ENCODE results near the gene MEGF11.

Gene MEGF11

GRCh38 chr15:65929573-65929972 lies 324.0 kb downstream of the MEGF11 start:
- no peak for DNase-seq

- DNase-seq, result no peak
Observed at GRCh38 chr15:65927545-65927944, 326.0 kb downstream of the MEGF11 start.

GRCh38 chr15:65926899-65927298 lies 326.7 kb downstream of the MEGF11 start:
- no peak for DNase-seq

- DNase-seq, result no peak
Observed at GRCh38 chr15:65926459-65926858, 327.1 kb downstream of the MEGF11 start.

- no peak for DNase-seq
Observed at GRCh38 chr15:65925338-65925737, 328.2 kb downstream of the MEGF11 start.

- DNase-seq, result no peak
Observed at GRCh38 chr15:65924004-65924403, 329.5 kb downstream of the MEGF11 start.

GRCh38 chr15:65923264-65923663 lies 330.3 kb downstream of the MEGF11 start:
- no peak for DNase-seq

- no peak for DNase-seq
Observed at GRCh38 chr15:65922621-65923020, 330.9 kb downstream of the MEGF11 start.

- no peak for DNase-seq
Observed at GRCh38 chr15:65921780-65922179, 331.8 kb downstream of the MEGF11 start.

- no peak for DNase-seq
Observed at GRCh38 chr15:65920825-65921309, 332.7 kb downstream of the MEGF11 start.

- no peak for DNase-seq
Observed at GRCh38 chr15:65920121-65920520, 333.4 kb downstream of the MEGF11 start.

- no peak for DNase-seq
Observed at GRCh38 chr15:65919353-65919752, 334.2 kb downstream of the MEGF11 start.

GRCh38 chr15:65918945-65919344 lies 334.6 kb downstream of the MEGF11 start:
- DNase-seq, result no peak

GRCh38 chr15:65918357-65918920 lies 335.1 kb downstream of the MEGF11 start:
- DNase-seq, result no peak

GRCh38 chr15:65917936-65918335 lies 335.6 kb downstream of the MEGF11 start:
- DNase-seq, result no peak

GRCh38 chr15:65917407-65917756 lies 336.2 kb downstream of the MEGF11 start:
- no peak for DNase-seq

- peak in 1 of 2 experiments; percentile 10 for DNase-seq
Observed at GRCh38 chr15:65916664-65917406, 336.7 kb downstream of the MEGF11 start.

GRCh38 chr15:65916041-65916663 lies 337.4 kb downstream of the MEGF11 start:
- no peak for DNase-seq

- DNase-seq, result no peak
Observed at GRCh38 chr15:65914981-65915925, 338.3 kb downstream of the MEGF11 start.

GRCh38 chr15:65914386-65914785 lies 339.2 kb downstream of the MEGF11 start:
- no peak for DNase-seq

GRCh38 chr15:65913631-65914199 lies 339.8 kb downstream of the MEGF11 start:
- DNase-seq, result no peak

- DNase-seq, result no peak
Observed at GRCh38 chr15:65912235-65912634, 341.3 kb downstream of the MEGF11 start.

GRCh38 chr15:65910341-65910740 lies 343.2 kb downstream of the MEGF11 start:
- DNase-seq, result no peak

Measured in NCI-H1930 (cell line).